Stimulated activated CD8-positive, alpha-beta memory T cell treated with anti-CD3 and anti-CD28 coated beads, Interleukin-2, amount 100 ng/mL, for 48 hours (primary cell): ENCODE results near the gene PAK5.

Source experiments
- DNase-seq, 2 donors: peaks; one replicate each; pipeline ENCODE4 v3.0.0-alpha.2; 2020; ENCODE audit warnings: low read depth in 2 of 2

The PAK5 gene

DNA sequence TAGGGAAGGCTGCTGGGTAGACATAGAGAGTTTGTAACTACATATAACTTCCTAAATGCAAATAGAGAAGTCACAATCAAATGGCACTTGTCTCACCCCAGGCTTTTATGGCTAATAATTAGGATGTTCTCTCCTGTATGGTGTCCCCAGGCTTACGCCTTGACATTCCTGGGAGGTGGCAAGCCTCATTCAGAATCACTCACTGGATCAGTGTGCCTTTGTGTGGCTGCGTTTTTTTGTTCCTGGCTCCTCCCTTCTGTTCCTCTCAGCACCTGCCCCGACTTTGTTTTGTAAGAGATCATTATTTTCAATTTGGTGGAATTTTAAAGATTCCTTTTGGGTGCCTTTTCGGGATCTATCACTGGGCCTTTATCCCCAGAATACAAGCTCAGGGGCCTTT, 318.8 kb downstream of the PAK5 start:
- DNase-seq = no peak

DNA sequence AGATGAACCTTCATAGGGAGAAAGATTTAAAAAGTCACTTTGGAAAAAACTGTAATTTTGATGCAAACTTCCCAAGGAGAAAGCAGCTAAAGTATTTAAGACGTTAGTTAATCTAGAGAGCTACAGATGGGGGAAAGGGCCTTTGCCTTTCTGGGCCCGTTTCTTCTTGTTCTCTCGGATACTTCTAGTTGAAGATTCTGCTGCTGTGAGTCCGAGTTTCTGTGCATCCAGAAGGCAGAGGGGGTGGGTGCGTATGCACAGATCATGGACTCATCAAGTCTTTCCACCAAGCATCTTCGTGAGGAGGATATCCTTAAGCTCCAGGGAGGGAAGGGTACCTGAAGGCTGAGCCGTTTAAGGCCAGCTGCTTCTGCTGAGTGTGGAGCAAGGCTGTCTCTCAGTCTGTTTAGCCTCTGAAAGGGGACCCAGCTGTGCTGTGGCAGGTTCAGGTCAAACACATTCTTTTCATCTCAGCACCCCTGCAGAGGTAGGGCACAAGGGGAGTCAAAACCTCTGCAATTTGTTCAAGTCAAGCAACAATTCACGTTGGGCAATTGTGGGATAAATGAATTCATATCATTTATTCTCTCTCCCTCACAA, 320.2 kb downstream of the PAK5 start:
- DNase-seq = no peak

DNA sequence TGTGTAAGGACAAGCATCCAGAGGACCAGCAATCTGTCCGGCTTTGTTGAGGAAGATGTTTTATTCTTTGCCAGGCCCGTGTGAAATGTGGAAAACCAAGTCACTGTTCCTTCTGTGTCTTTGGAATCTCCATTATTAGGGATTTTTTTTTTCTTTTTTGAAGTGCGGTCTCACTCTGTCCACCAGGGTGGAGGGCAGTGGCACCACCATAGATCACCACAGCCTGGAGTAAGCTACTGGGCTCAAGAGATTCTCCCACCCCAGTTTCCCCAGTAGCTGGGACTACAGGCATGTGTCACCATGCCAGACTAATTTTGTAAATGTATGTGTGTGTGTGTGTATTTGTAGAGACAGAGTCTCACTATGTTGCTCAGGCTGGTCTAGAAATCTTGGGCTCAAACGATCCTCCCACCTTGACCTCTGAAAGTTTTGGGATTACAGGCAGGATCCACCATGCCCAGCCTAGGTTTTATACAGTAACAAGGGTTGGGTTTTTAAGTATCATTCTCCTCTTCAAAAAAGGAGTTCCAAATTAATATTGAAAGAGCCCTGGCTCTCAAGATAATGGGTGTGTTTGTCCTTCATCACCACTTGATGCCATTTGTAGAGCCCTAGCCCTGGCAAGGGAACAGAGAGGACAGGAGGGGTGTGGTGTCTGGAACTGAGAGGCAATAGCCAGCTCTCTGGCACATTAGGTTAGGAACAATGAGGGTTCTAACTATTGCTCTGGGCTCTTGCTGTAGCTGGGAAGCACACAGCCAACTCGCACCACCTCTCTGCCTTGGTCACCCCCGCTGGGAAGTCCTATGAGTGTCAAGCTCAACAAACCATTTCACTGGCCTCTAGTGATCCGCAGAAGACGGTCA, 321.3 kb downstream of the PAK5 start:
- DNase-seq = no peak

GRCh38 chr20:9516234-9516871, 322.5 kb downstream of the PAK5 start:
- no peak for DNase-seq

GRCh38 chr20:9515741-9516233, 323.1 kb downstream of the PAK5 start:
- no peak for DNase-seq

DNA sequence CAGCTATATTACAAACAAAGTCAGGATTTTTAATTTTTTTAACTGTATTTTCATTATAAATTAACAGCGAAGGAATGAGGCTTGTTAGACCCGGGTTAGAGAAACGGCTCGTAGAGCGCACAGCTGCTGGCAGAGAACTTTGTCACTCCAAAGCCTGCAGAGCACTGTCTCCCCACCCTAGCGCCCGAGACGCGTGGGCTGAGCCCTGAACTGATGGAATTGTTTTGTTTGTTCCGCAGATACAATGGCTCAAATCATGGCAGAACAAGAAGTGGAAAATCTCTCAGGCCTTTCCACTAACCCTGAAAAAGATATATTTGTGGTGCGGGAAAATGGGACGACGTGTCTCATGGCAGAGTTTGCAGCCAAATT, 323.7 kb downstream of the PAK5 start:
- DNase-seq = no peak

DNA sequence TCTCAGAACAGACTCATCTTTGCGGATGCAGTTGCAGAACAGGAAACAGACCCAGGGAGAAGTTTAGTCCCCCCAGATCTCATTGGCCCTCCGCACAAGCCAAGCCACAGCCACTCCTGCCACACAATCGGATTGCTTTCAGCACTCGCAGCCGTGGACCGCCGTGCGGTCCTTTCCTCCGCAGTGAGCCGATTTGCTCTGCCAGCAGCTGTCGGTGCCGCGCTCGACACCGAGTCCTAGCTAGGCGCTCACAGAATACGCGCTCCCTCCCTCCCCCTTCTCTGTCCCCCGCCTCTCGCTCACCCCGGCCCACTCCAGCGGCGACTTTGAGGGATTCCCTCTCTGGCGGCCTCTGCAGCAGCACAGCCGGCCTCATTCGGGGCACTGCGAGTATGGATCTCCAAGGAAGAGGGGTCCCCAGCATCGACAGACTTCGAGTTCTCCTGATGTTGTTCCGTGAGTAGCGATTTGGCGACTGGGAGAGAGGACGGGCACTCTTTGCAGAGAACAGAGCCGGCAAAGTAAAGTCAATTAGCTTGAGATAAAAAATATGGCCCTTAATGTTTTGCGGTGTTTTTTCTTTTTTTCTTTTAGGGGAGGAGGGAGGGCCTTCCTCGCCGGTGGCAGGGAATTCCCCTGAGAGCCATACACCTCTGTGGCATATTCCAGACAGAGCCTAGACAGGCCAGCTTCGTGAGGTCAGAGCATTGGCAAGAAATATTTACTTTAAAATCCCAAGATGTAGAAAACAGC, 324.2 kb downstream of the PAK5 start, which contains the start of gene LAMP5:
LAMP5 (plus strand) TSS at position 130 of the 753 bp plus-strand sequence; CDS start at position 393, 263 bp downstream.
- DNase-seq = no peak

GRCh38 chr20:9514072-9514460, 324.8 kb downstream of the PAK5 start:
- DNase-seq = no peak

DNA sequence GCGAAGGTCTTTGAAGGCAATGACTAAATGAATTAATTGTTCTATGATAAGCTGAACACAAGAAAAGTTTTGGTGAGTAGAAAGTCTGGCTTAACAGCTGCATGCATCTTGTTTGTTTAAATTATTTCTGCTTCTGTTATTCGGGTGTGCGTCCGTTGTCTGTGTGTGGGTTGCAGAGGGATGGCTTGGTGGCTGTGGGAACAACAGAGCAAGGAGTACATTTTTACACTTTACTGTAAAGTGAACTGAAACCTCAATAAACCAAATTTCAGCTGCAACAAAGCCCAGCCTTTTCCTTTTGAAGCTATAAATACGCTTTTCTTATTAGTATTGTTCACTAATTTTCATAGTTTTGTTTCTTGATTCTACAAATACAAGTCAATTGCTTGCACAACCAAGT, 328.0 kb downstream of the PAK5 start:
- DNase-seq = no peak

- DNase-seq = no peak
Observed at GRCh38 chr20:9509246-9509645, 329.6 kb downstream of the PAK5 start.

GRCh38 chr20:9508696-9509178, 330.1 kb downstream of the PAK5 start:
- DNase-seq = no peak

DNA sequence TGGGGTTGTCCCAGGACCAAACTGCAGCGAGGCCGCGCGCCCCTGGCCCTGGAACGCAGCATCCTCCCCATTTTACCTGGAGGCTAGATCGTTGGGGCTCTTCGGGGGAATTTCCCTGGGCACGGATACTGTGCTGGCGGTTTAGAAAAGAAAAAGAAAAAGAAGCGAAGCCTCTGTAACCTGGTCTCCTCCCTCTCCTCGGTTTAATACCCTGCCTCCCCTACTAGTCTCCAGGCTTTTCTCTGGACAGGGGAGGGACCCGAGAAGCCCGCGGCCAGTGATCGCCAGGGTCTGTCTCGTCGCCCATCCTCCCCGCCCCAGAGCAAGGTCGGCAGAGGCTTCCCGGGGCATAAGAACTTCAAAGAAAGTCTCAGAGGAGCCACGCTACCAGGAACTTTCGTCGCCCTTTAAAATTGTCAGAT, 330.6 kb downstream of the PAK5 start:
- no peak for DNase-seq

DNA sequence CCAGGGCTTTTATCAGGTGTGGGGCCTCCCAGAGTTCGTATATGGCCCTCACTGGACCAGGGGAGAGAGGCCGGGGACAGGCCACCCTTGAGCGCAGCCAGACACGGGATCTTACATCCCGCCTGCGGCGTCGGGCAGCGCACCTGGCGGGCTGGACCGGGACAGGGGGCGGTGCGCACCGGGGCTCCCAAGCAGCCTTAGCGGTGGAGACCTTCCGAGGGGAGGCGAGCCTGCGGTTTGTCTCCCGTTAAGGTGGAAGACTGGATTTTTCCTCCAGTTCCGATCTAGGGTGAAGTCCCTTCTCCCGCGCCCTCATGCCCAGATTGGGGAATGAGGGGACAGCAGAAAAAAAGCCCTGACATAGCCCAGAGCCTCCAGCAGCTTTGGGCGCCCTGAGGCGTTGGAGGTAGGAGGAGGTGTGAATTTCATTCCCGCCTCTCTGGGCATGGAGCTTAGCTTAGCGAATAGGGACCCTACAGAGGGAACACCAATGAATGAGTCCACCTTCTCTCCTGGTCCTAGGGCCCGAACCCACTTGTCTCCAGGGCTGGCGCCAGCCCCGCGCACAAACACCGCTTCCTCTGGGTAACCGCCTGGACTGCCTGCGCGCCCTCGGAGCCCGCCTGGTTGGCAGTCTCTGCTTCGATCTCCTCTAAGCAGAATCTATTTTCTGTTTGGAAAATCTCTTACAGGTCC, 331.2 kb downstream of the PAK5 start:
- DNase-seq = no peak

DNA sequence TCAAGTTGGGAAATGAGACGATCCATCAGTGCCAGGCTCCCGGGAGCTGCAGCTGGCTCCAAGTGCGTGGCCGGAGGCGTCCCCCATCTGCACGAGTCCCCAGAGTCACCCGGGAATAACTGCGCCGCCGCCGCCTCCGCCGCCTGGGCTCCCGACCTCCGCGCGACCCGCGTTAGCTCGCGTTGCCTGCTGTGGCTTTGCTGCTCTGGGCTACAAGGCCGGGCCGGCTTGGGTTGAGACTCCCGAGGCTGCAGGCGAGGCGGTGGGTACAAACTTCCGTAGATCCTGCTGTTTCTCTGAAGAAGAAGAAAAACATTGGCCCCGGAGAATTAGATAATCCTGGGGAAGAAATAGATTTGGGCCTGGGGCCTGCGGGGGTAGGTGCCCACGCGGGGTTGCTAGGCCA, 331.9 kb downstream of the PAK5 start:
- DNase-seq = no peak

- no peak for DNase-seq
Observed at GRCh38 chr20:9506280-9506821, 332.5 kb downstream of the PAK5 start.

GRCh38 chr20:9503526-9504245, 335.2 kb downstream of the PAK5 start:
- DNase-seq = no peak

DNA sequence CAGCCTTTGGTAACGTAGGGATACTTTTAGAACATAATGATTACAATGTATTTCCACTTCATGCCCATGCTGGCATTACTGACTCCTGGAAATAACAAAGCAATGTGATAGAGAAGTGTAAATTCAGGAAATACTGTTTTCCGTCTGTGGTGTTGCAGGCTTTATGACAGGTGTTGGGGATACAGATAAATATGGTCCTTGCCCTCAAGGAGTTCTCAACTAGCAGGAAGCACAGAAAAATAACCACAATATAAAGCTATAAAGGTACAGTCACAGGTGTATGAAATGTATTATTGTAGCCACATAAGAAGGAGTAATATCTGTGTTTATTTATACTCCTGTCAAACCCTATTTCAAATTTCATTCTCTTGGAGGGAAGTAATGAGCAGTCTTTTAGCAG, 337.4 kb downstream of the PAK5 start:
- no peak for DNase-seq

DNA sequence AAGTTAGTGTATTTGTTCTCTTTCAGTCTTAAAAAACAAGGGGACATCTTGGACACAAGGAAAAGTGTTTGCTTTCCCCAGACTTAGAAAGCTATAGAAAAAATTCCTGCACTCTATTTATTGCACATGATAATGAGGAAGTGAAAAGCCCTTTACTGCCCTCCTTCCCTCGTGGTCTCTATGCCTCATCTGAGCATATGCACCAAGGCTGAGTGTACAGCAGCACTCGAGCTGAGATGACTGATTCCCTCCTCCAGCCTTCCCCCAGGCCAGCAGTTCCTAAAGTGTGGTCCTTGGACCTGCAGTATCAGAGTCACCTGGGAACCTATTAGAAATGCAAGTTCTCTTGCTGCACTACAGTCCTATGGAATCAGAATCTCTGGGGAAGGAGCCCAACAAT, 338.8 kb downstream of the PAK5 start:
- no peak for DNase-seq

- DNase-seq = no peak
Observed at GRCh38 chr20:9499126-9499899, 339.6 kb downstream of the PAK5 start.
